ENCODE results near the gene RALGPS2. TPM values are rescaled to one million over a fixed set of nuclear protein-coding genes. Genes with fewer than 3 reads are reported as not detected.

The RALGPS2 gene
- total RNA-seq, 1 donor from 2014 or later, result 207 TPM

GRCh38 chr1:178953538-178954324 lies 228.7 kb downstream of the RALGPS2 start:
- Mint-ChIP-seq H3K27me3 (peaks cover 6% of the 10 kb centered on the region), H3K27ac (no peak overlapping the region), H3K9me3 (no peaks in the 10 kb centered on the region), H3K36me3 (ENCODE audit: low read depth) (no peaks in the 10 kb centered on the region), H3K4me1 (no peaks in the 10 kb centered on the region), H3K4me3 (no peak overlapping the region)
- DNase-seq, result no peak
- TF ChIP-seq CTCF (IDR thresholded peaks at IDR 0.05), result no peak
- intact Hi-C loops (cut with micrococcal nuclease), result no loop called here
- ChIA-PET POLR2A (no interaction called here), CTCF (interaction anchor here (1.1 kb wide), 1 partner anchor 49 kb away, joined by 3 read pairs; no protein-coding TSS in a partner anchor)
- no peak for ATAC-seq (ENCODE audit: low read depth)

- Mint-ChIP-seq H3K27me3 (peaks cover 6% of the 10 kb centered on the region), H3K4me1 (no peaks in the 10 kb centered on the region), H3K4me3 (no peak overlapping the region), H3K36me3 (ENCODE audit: low read depth) (no peaks in the 10 kb centered on the region), H3K9me3 (no peaks in the 10 kb centered on the region), H3K27ac (no peak overlapping the region)
- CTCF ChIA-PET, result interaction anchor here (1.1 kb wide), 1 partner anchor 49 kb away, joined by 3 read pairs; no protein-coding TSS in a partner anchor
- DNase-seq (no peak), ATAC-seq (ENCODE audit: low read depth) (no peak)
- no peak for TF ChIP-seq CTCF (IDR thresholded peaks at IDR 0.05)
- intact Hi-C loops (cut with micrococcal nuclease), result no loop called here
- POLR2A ChIA-PET, result no interaction called here
Observed at GRCh38 chr1:178954325-178954690, 229.3 kb downstream of the RALGPS2 start.

GRCh38 chr1:178954937-178955336 lies 229.9 kb downstream of the RALGPS2 start:
- H3K27ac Mint-ChIP-seq, result no peak overlapping the region
- no peaks in the 10 kb centered on the region for H3K9me3 Mint-ChIP-seq
- POLR2A ChIA-PET, result no interaction called here
- H3K36me3 Mint-ChIP-seq (ENCODE audit: low read depth), result no peaks in the 10 kb centered on the region
- intact Hi-C loops (cut with micrococcal nuclease), result no loop called here
- ATAC-seq (ENCODE audit: low read depth), result no peak
- CTCF ChIA-PET, result no interaction called here
- H3K27me3 Mint-ChIP-seq, result peaks cover 6% of the 10 kb centered on the region
- no peak for TF ChIP-seq CTCF (IDR thresholded peaks at IDR 0.05)
- no peak for DNase-seq
- H3K4me3 Mint-ChIP-seq, result no peak overlapping the region
- no peaks in the 10 kb centered on the region for H3K4me1 Mint-ChIP-seq

GRCh38 chr1:178955391-178955954 lies 230.4 kb downstream of the RALGPS2 start:
- no peaks in the 10 kb centered on the region for H3K36me3 Mint-ChIP-seq (ENCODE audit: low read depth)

More at GRCh38 chr1:178955391-178955954, 230.4 kb downstream of the RALGPS2 start:
- Mint-ChIP-seq H3K9me3 (no peaks in the 10 kb centered on the region), H3K4me3 (no peak overlapping the region), H3K27ac (no peak overlapping the region), H3K27me3 (peaks cover 6% of the 10 kb centered on the region), H3K4me1 (no peaks in the 10 kb centered on the region)
- TF ChIP-seq CTCF (IDR thresholded peaks at IDR 0.05), result no peak
- no peak for DNase-seq
- ATAC-seq (ENCODE audit: low read depth), result no peak
- intact Hi-C loops (cut with micrococcal nuclease), result no loop called here
- ChIA-PET POLR2A (no interaction called here), CTCF (no interaction called here)
